ENCODE data around the gene CHRNA10. TPM values are rescaled to one million over a fixed set of nuclear protein-coding genes. Genes with fewer than 3 reads are reported as not detected.
"Not testable (repeated sequence)": the region's sequence is repeated elsewhere in the genome, so short reads cannot be mapped to it uniquely, and the experiment has no call there.

Gene CHRNA10
- total RNA-seq, 1 experiment from 2014 or later, result 0.36 TPM

- H3F3A ChIP-seq (ENCODE audit: low read length, unreplicated experiment), result no peaks in the 10 kb centered on the region
- no peaks in the 10 kb centered on the region for H3K79me2 ChIP-seq (ENCODE audit: low read length)
- H4K20me1 ChIP-seq (ENCODE audit: low read length), result no peaks in the 10 kb centered on the region
- CTCF ChIA-PET, result no interaction called here
- no peak overlapping the region for H3K27ac ChIP-seq (ENCODE audit: low read length)
- no peaks in the 10 kb centered on the region for H3K9me3 ChIP-seq (ENCODE audit: low read length)
- H3K27me3 ChIP-seq (ENCODE audit: low read length), result no peaks in the 10 kb centered on the region
- DNase-seq, result no peak
- no peak overlapping the region for H3K9ac ChIP-seq (ENCODE audit: low read length)
- H2AFZ ChIP-seq (ENCODE audit: low read length), result no peak overlapping the region
- no peaks in the 10 kb centered on the region for H3K9me2 ChIP-seq (replicated peaks; ENCODE audit: low read length)
- no peaks in the 10 kb centered on the region for H3K36me3 ChIP-seq (ENCODE audit: low read depth, low read length)
- intact Hi-C loops (cut with micrococcal nuclease), result no loop called here
- BruUV-seq (replicated peaks), result no TSS peak
- ATAC-seq, result no peak
- TF ChIP-seq, protein P1, sequence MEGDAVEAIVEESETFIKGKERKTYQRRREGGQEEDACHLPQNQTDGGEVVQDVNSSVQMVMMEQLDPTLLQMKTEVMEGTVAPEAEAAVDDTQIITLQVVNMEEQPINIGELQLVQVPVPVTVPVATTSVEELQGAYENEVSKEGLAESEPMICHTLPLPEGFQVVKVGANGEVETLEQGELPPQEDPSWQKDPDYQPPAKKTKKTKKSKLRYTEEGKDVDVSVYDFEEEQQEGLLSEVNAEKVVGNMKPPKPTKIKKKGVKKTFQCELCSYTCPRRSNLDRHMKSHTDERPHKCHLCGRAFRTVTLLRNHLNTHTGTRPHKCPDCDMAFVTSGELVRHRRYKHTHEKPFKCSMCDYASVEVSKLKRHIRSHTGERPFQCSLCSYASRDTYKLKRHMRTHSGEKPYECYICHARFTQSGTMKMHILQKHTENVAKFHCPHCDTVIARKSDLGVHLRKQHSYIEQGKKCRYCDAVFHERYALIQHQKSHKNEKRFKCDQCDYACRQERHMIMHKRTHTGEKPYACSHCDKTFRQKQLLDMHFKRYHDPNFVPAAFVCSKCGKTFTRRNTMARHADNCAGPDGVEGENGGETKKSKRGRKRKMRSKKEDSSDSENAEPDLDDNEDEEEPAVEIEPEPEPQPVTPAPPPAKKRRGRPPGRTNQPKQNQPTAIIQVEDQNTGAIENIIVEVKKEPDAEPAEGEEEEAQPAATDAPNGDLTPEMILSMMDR (conservative IDR thresholded peaks at IDR 0.05; ENCODE audit: low read depth, low read length), result no peak
- no peak for TF ChIP-seq EZH2phosphoT487 (IDR thresholded peaks at IDR 0.05; ENCODE audit: borderline replicate concordance, low read length)
- TF ChIP-seq EZH2 (IDR thresholded peaks at IDR 0.05; ENCODE audit: low read length, unreplicated experiment), result no peak
- no peaks in the 10 kb centered on the region for H3K4me1 ChIP-seq (ENCODE audit: insufficient read depth, low read length)
- no peak overlapping the region for H3K4me2 ChIP-seq (ENCODE audit: low read length)
- POLR2A ChIA-PET (ENCODE audit: unreplicated experiment), result no interaction called here
- no peak overlapping the region for H3K4me3 ChIP-seq (ENCODE audit: low read length)
Observed at GRCh38 chr11:3655547-3655946, 15.6 kb downstream of the CHRNA10 start.

- ATAC-seq; CTCF ChIA-PET; H2AFZ ChIP-seq (ENCODE audit: low read length); H3K36me3 ChIP-seq (ENCODE audit: low read depth, low read length); H3K4me2 ChIP-seq (ENCODE audit: low read length); H3F3A ChIP-seq (ENCODE audit: low read length, unreplicated experiment); H4K20me1 ChIP-seq (ENCODE audit: low read length); H3K4me1 ChIP-seq (ENCODE audit: insufficient read depth, low read length); H3K79me2 ChIP-seq (ENCODE audit: low read length); BruUV-seq (replicated peaks); DNase-seq; H3K9me2 ChIP-seq (replicated peaks; ENCODE audit: low read length); H3K4me3 ChIP-seq (ENCODE audit: low read length); intact Hi-C loops (cut with micrococcal nuclease); H3K9ac ChIP-seq (ENCODE audit: low read length); H3K9me3 ChIP-seq (ENCODE audit: low read length); H3K27ac ChIP-seq (ENCODE audit: low read length); POLR2A ChIA-PET (ENCODE audit: unreplicated experiment): not testable (repeated sequence)
- peaks cover 13% of the 10 kb centered on the region; the same call in 1 of the 2 replicates for H3K27me3 ChIP-seq (ENCODE audit: low read length)
Observed at GRCh38 chr11:3652514-3652913, 18.7 kb downstream of the CHRNA10 start.

- CTCF ChIA-PET, result not testable (repeated sequence)
Observed at GRCh38 chr11:3649374-3649773, 21.8 kb downstream of the CHRNA10 start.

DNA sequence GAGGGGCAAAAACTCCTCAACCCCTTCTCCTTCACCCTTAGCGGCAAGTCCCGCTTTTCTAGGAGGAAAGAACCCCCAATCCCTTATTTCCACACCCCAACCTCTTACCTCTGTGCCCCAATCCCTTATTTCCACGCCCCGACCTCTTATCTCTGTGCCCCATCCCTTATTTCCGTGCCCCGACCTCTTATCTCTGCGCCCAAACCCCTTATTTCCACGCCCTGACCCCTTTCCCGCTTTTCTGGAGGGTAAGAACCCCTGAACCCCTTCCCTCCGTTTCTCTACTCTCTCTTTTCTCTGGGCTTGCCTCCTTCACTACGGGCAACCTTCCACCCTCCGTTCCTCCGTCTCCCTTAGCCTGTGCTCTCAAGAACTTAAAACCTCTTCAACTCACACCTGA is 22.3 kb downstream of the CHRNA10 start:
- CTCF ChIA-PET, result not testable (repeated sequence)

More at GRCh38 chr11:3649374-3649773, 21.8 kb downstream of the CHRNA10 start:
- H3K4me2 ChIP-seq (ENCODE audit: low read length); H4K20me1 ChIP-seq (ENCODE audit: low read length); H3K9me2 ChIP-seq (replicated peaks; ENCODE audit: low read length); POLR2A ChIA-PET (ENCODE audit: unreplicated experiment); H3K79me2 ChIP-seq (ENCODE audit: low read length); H3K4me3 ChIP-seq (ENCODE audit: low read length); ATAC-seq; H3K36me3 ChIP-seq (ENCODE audit: low read depth, low read length); H3K9me3 ChIP-seq (ENCODE audit: low read length); intact Hi-C loops (cut with micrococcal nuclease); H2AFZ ChIP-seq (ENCODE audit: low read length); BruUV-seq (replicated peaks); H3K9ac ChIP-seq (ENCODE audit: low read length); DNase-seq; H3K27ac ChIP-seq (ENCODE audit: low read length); H3K4me1 ChIP-seq (ENCODE audit: insufficient read depth, low read length); H3F3A ChIP-seq (ENCODE audit: low read length, unreplicated experiment): not testable (repeated sequence)
- H3K27me3 ChIP-seq (ENCODE audit: low read length), result peaks cover 13% of the 10 kb centered on the region; the same call in 1 of the 2 replicates

More for the DNA sequence above, 22.3 kb downstream of the CHRNA10 start:
- intact Hi-C loops (cut with micrococcal nuclease); H3K9me3 ChIP-seq (ENCODE audit: low read length); H3K9ac ChIP-seq (ENCODE audit: low read length); H3F3A ChIP-seq (ENCODE audit: low read length, unreplicated experiment); DNase-seq; H3K27ac ChIP-seq (ENCODE audit: low read length); H4K20me1 ChIP-seq (ENCODE audit: low read length); ATAC-seq; BruUV-seq (replicated peaks); H3K9me2 ChIP-seq (replicated peaks; ENCODE audit: low read length); H3K4me2 ChIP-seq (ENCODE audit: low read length); H3K79me2 ChIP-seq (ENCODE audit: low read length); H3K4me3 ChIP-seq (ENCODE audit: low read length); H2AFZ ChIP-seq (ENCODE audit: low read length); POLR2A ChIA-PET (ENCODE audit: unreplicated experiment); H3K36me3 ChIP-seq (ENCODE audit: low read depth, low read length); H3K4me1 ChIP-seq (ENCODE audit: insufficient read depth, low read length): not testable (repeated sequence)
- peaks cover 13% of the 10 kb centered on the region; the same call in 1 of the 2 replicates for H3K27me3 ChIP-seq (ENCODE audit: low read length)

Data from PC-3 (cell line).